Activated CD4-positive, alpha-beta T cell treated with anti-CD3 and anti-CD28 coated beads, Interleukin-2, amount 50 U/mL, for 16 hours (primary cell): Measurements from ENCODE around the gene CNN3.

Experiments used
- DNase-seq: peaks from one replicate; pipeline ENCODE4 v3.0.0-alpha.2; 2020

CNN3 gene

DNA sequence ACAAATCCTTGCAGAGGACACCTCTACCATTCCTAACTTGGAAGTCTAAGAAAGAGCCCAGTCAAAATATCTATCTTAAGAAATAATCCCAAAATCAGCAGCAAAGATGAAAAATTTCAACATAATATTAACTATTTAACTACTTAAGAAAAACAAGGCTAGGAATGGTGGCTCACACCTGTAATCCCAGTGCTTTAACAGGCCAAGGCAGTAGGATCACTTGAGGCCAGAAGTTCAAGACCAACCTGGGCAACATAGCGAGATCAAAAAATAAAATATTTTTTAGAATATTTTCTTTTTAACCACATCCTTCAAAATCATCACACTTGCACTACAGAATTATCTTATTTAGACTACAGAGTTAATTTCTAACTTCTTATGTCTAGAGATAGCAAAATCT, 4.9 kb downstream of the CNN3 start:
- no peak for DNase-seq

DNA sequence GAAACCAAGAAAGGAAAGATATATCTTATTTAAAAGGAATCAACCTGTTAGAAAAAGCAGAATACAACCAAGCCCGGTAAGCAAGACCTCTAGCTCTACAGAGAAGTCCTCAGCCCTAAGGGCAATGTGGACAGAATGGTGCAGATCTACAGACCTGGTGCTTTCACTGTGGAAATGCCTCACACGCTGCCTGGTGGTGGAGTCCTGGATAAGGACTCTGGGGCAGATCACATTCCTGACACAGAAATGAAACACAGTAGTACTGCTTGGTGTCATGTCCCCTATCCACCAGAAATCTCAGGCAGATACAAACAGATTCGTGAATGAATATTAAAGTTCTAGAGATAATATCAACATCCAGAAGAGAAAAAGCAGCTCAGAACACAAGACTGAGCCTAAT, 6.8 kb downstream of the CNN3 start:
- no peak for DNase-seq

DNA sequence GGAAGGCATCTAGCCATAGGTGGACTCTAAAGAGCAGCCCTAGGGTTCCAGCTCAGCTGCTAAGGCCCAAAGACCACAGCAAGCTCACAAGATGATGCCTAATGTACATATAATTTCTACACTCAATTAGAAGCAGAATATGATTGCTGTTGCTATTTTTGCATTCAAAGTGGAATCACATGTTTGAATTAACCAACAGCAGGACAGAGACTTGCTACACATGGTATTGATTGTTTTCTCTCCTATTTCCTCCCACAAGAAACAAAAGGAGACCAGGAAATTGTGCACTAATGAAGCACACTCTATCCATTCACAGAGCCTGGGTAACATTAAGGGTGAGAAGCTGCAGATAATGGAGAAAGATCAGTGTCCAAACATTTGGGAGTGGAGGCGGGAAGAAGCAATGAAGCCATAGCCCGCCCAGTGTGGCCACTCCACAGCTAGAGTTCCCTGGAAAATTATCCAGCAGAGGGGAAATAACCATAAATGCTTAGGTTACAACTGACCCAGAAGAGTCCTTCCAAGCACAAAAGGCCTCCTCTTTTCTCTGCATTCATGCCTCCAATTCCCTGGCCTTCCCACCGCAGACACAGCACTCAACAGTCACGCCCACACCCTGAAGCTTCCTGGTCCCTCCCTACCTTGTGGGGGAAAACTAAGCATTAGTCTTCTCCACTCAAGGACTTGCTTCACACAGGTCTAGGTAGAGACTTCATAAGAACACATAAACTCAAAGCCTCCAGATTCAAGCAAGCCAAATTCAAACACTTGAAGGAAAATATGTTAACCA, 7.5 kb downstream of the CNN3 start:
- no peak for DNase-seq

DNA sequence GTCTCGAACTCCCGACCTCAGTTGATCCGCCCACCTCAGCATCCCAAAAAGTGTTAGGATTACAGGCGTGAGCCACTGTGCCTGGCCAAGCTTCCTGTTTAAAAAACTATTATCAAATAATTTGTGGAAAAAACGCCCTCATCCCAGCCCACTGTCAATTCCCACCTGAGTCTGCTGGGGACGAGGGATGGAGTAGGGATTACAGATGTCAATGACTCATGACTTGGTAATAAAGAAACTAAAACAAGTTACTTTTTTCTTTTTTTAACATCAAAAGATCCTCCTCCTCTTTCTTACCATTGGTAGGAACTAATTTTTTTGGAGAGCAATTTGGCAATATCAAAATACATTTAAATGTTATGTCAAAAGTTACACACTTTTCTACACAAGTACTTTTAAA, 9.7 kb downstream of the CNN3 start:
- no peak for DNase-seq

DNA sequence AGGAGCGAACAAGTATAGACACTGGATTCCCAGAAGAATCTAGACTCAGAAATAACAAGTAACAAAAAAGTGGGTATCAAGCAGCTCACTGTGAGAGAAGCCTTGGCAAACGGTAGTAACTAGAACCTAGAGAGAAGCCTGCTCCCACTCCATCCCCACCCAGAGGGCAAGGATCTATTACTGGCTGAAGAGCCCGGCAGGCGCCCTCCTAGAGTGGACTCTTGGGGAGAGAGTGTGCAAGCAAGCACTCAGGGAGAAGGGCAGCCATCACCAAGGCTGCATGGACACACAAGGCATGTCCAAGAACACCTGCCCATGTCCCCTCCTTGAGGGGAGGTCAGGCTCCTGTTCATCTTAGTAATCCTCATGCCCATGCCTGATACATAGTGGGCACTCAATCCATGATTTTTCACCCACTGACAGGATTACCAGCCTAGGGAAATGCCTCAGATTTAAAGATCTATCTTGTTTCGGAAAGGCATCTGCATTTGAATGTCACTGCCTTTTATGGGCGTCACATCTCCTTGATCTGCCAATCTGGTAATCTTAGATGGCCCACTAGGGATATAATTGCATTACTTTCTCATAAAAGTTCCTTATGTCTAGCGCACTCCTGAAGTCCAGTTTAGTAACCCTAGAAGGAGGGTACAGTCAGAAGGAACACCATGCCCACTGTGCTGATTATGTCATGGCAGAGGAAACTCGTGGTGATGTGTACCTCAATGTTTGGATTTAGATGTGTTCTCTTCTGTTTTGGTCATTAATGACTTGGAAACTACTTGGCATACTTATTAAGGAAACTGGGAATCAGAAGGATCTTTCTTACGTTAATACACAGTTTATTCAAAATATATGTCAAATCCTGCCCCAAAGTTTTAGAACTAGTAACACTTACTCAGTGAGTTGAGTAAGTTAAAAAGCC, 14.4 kb downstream of the CNN3 start:
- DNase-seq, result no peak

DNA sequence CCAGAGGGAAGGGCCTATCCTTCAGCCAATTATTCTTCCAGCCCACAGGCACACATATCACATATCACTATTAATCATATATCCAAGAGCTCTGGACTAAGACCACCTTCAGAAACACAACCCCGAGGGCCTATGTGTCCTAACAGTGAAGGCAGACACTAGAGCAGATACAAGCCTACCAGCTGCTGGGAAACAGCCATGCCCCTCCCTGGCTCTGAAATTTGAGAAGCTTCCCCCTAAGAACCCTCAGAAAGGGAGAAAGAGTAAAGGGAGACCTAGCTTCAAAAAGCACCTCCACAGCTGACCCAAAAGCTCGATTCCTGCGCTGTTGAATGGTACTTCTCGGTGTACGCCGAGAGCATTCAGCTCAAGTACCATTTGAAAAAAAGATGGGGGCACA, 17.4 kb downstream of the CNN3 start:
- DNase-seq, result no peak

DNA sequence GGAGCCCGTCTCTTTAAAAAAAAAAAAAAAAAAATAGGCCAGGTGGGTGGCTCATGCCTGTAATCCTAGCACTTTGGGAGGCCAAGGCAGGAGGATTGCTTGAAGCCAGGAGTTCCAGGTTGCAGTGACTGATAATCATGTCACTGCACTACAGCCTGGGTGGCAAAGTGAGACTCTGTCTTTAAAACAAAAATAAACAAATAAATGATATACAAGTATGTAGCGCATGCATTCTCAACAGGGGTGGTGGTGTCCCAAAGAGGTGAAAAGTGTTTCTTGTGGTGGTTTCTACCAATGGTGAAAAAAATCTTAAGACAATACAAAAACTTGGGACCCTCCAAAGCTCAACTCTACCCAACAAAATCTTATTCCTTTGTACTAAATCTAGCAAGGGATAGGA, 17.9 kb downstream of the CNN3 start:
- DNase-seq, result no peak

DNA sequence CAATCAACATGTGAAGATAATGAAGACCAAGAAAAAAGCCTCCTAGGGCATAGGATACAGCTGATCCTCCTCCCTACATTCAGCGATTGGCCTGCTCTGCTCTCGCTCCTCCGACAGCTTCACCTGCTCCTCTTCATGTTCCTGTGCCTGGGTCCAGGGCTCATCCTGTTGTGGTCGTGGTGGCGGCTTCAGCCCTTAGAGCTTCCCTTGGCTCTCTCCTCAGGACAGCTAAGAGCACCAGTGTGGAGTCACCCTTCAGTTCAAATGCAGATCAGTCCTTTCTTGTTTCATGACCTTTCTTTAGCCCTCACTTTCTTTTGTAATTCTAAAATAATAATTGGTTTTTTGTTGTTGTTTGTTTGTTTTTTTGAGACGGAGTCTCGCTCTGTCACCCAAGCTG, 18.7 kb downstream of the CNN3 start:
- DNase-seq, result no peak

DNA sequence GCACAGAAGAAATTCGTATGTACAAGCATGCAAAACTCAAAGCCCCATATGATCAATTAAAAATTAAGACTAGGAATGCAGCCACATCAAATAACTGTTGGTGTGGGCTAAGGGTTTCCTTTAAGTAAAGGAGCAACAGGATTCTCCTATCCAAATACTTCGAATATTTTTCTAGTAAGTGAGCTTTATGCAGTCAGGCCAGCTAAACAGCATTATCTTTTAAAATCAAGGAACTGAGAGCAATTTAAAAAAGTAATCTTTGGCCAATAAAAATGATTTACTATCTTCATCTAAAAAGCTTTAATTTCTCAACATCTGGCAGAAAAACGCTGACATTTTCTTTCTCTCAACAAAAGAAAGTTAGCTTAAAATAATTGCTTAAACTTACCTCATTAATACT, 19.8 kb downstream of the CNN3 start:
- DNase-seq, result no peak

DNA sequence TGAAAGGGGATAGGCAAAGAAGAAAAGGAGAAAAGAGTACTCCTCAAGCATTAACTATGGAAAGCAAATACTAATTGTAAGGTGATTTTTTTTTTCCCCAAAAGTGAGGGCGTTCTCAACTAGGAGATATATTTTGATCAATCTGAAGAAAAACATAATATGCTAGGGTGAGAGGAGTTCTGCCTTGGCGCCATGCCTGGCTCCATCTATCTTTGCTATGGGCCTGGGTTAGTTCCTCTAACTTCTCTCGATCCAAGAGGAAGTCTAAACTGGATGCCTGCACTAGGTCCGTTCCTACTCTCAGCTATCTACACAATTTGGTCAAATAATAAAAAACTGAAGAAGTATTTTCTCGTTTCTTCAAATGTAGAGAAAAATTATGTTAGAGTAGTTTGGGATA, 20.5 kb downstream of the CNN3 start:
- no peak for DNase-seq

DNA sequence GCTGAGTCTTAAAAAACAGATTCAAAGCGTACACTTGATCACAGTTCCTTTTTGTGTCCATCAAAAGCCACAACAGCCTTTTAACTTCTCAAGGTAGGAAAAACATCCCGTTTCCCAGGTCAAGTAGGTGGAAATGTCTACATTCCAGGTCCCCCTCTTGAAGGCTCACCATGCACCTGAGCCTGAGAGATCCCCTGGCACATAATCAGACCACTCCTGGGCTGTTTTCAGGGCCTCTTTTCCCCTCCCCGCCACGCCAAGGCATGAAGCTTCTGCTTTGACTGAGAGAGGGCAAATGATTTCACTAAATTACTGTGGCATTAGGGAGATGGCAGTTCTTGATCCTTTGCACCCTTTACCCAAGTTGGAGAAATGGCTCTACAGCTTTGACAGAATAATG, 21.7 kb downstream of the CNN3 start:
- no peak for DNase-seq

DNA sequence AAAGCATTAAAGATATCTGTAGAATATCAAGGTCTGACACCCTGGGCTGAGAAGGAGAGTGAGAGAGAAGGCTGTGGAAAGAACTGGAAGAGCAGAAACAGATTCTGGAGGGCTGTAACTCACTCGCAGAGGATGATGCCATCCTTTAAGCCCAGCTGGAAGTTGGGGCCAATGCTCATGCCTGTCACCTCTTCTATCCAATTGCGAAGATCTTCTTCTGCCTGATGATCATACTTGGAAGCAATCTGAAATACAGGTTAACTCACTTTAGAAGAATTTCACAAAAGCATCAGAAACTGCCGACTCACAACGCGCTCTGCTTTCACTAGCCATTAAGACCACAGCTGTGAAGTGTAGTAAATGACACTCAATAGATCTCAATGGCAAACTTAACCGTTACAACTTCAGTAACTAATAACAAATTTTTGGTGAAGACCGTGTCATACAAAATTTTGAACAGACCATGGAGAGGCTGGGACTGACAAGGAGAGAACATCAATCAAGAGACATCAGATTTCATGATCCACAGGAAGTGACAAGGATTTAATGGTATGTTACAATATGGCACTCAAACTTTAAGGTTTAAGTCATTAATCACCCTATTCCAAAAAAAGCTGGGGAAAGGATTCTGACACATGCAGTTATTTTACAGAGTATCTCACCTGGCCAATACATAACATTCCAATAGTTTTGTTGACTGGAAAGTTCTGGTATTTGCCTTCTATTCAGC, 23.5 kb downstream of the CNN3 start:
- DNase-seq, result no peak

DNA sequence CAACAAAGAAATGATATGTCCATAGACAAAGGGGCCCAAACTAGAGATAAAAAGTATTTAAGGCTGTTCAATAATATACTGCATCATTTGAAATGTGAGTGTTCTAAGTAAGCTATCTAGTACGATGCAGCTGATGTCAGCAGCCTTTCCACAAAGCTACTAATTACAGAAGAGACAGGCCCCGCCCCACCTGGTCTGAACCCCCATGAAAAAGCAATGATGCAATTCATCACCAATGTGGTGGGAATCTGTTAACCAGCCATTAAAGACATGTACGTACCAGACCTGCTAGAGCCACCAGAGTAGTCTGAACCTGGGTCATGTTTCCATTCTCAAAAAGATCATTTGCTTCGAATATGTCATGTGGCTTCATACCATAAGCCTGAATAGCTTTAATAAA, 25.1 kb downstream of the CNN3 start:
- no peak for DNase-seq

DNA sequence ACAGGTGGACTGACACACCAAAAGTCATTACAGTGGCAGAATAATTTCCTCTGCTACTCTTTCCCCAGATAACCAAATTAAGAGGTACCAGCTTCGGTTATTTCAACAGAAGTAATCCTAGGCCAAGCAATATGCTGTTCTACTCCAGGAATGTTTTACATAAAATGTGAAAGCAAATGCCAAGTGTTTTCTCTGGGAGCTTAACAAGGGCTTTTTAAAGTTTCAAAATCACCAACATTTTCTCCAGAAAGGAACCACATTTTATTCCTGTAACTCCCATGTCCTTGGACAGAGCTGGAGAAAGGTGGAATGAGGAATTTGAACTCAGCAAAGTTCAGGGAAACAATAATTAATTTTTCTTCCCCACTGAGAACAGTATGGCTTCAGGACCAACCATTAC, 27.2 kb downstream of the CNN3 start:
- DNase-seq, result no peak

DNA sequence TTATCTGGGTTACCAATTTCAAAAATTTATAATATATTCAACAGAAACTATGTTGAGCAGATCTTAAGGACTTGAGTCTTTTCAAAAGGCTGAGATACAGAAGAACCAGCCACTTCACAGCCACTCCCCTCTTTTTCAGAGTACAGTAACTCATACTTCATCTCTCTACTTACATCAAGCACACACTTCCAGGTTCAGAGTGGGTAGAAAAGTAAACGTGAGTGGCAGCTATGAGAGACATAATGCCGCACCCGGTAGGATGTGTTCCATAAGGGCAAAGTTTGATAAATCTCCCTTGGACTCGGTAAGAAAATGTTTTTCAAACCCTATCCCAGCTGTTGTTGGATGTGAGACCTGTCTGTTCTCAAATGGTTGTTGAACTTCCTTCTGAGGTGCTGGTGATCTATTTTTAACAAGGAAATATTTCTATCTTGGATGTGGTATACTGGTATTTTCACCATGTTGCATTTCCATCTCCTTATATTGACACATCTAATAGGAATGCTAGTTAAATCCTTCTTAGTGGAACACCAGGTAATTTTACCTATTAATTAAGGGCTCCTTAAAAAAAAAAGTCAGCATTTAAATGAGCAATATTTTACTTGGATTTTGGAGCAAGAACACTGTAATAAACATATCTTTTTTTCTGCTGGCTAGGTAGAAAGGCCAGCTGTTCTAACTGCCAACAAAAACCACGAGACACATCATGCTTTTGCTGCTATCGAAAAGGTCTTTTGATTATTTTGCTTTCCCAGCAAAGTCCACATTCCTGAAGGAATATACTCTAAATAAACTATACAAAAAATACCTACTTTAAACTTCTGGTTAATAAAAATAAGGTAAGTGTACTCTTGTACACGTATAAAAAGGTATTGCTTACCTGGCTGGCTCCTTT, 28.2 kb downstream of the CNN3 start:
- no peak for DNase-seq

DNA sequence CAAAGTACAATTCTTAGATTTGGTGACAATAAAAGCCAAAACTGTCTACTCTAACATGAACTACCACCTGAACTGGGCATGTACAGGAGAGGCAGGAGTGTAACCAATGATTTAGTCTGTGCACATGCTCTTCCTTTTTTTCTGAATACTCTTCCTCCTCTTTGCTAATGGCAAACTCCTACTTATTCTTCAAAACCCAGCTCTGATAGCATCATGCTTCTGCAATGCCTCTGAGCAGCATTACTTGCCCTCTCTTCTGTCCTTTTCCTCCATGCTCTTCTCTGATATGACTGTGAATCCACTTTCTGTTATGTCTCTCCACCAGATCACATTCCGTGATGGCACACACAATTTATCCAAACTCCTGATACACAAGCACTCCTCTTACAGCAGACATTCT, 31.4 kb downstream of the CNN3 start:
- no peak for DNase-seq

DNA sequence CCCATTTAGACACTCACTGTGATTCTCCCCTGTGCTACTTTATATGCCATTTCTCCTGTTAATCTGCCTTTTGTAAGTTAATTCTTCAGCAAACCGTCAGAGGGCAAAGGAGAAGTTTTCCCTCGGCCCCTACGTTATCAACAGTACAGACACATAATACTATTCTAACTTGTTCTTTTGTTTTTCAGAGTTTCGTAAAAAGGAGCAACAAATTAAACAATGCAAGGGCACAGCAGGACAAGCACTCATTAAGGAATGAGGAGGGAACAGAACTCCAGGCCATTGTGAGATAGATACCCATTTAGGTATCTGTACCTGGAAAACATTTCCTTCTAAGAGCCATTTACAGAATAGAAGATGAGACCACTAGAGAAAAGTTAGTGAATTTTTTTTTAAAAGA, 32.3 kb downstream of the CNN3 start:
- DNase-seq, result no peak

DNA sequence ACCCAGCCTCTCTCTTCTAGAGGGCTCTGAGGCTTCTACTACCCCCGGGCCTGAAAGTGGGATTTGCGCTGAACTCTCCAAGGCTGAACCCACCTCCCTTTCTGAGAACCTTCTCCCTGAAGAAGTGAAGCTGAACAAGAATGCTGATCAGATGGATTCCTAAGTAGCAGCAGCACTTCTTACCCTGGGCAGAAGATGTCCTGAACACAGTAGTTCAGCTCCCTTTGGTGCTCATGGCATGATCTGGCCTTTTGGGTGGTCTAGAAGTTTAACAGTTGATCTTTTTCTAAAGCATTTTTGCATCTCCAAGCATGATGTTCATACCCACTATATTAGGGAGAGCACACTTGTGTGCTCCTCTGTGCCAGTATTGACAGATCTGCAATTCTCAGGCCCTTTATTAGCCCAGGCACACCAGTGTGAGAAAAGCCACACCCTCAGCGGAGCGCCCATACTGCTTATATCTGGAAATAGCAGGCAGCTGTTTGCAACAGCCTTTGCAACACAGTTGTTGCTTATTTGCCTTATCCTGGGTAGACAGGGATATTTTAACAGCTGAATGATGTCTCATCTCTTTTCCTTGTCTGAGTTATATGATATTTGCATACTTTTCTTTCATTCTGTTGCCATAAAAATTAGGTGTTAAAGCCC, 34.2 kb downstream of the CNN3 start:
- DNase-seq, result no peak

DNA sequence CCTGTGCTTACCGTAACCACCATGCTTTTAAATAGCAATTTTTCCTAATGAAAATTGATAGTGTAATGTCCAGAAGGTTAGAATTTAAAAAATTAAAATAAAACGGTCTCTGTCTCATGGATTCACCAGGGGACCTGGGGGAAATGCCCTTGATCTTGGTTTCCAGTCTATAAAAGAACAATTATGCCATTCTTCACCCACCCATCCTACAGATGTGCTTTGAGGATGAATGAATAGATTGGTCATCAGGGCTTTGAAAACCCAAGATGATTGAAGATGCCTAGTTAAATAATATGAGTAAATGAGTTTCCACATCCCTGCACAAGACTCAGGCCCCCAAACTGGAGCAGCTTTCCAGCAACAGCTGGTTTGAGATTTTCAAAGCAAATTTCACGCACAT, 38.7 kb downstream of the CNN3 start:
- no peak for DNase-seq

DNA sequence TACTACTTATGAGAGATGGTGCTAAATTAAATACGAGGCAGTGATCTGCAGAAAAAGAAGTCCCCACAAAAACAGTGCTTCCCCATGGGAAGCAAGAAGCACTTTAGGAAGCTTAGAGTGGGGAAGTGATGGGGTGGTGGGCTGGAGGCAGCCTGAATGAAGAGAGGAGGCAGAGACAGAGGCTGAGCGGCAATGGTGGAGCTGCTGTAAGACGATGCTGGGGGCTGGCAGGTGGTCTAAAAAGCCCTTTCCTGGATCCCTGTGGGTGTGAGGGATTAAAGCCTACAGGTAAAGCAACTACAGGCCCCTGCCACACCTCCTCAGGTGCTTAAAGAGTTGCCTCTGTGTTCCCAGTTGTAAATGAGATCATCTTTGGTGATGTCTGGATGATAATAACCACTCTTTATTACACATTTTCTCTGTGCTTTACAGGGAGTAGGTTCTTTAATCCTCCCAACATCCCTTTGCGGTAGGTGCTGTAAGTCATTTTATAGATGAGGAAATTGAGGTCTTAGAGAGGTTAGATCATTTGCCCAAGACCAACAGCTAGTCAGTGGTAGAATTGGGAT, 39.2 kb downstream of the CNN3 start:
- DNase-seq, result no peak

DNA sequence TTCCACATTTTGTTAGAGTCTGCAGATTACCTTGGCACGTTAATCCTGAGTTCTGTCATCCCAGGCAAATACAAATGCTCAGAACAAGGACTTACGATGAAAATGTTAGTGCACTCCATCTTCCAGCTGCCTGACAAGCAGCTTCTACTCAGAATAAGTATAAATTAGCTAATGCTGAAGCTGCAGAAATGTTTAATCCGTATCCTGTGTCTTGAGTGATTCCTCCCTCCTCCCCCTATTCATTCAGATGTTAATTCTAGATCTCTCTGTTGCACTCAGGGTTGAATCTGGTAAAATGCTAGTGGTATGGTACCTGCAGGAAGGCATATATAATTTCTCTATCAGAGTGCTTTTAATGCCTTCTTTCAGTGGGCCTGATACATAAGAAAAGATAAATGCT, 39.8 kb downstream of the CNN3 start:
- no peak for DNase-seq

DNA sequence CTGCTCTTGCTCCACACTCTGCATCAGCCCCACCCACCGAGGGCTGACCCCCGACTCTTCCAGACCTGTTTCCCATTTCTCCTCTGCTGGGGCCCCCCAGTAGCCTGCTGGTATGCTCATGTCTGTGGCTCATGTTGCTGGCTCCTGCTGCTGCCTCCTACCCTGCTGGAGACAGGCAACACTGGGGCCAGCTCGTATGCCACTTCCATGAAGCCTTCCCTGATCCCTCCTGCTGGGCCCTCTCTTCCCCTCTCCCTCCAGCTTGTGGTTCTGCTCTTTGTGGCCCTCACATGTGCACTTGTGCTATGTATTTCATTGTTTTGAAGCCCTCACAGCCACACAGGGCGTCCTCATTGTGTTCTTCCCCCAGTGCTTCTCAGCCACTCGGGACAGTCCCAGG, 40.5 kb downstream of the CNN3 start:
- DNase-seq, result no peak
